SK-N-SH (cell line): ENCODE results near the gene GYPC. TPM values are rescaled to one million over a fixed set of nuclear protein-coding genes. Genes with fewer than 3 reads are reported as not detected.

Source experiments
- CTCF ChIA-PET: fragments of 300-600, 350-600 bp; formaldehyde crosslinking; extraction: SDS; loops from one replicate; lab custom pipeline; 2021; lab: Yijun Ruan, JAX
- POLR2A ChIA-PET: fragments of 350-600 bp; sonication (Branson Sonifier 250); formaldehyde crosslinking; extraction: SDS; loops from one replicate; lab custom pipeline; 2020; ENCODE audit warnings: antibody characterized with exemption, inconsistent platforms; lab: Yijun Ruan, JAX
- DNase-seq: peaks from one replicate; pipeline ENCODE4 v3.0.0; 2012
- H2AFZ ChIP-seq: fragments of 200-600 bp; sonication (generic); 2 replicates; pipeline ENCODE4 v1.8.1; 2016; ENCODE audit warnings: antibody characterized with exemption, mild to moderate bottlenecking, low read depth
- H3F3A ChIP-seq: fragments of 200-600 bp; sonication (generic); replicated peaks from 2 replicates; pipeline ENCODE3; 2016; ENCODE audit warnings: antibody characterized with exemption, mild to moderate bottlenecking; ENCODE audit not compliant: insufficient read depth
- H3K27ac ChIP-seq, 2 experiments: fragments of 200-500 bp in 1 of 2; fragments of 200-600 bp in 1 of 2; sonication (Bioruptor generic) in 1 of 2; sonication (generic), shearing (Covaris generic) in 1 of 2; 2 replicates each; pipeline versions ENCODE4 v1.5.1 to v1.6.1; 2014 to 2016; ENCODE audit warnings: low read depth in 2 of 2, inconsistent platforms in 1 of 2, low read length in 1 of 2, mild to moderate bottlenecking in 1 of 2, mixed read lengths in 1 of 2
- H3K27me3 ChIP-seq: fragments of 200-600 bp; sonication (generic), shearing (Covaris generic); 2 replicates; pipeline ENCODE4 v1.6.1; 2016; ENCODE audit warnings: mixed run types; ENCODE audit not compliant: insufficient read depth
- H3K36me3 ChIP-seq, 2 experiments: fragments of 200-500 bp in 1 of 2; fragments of 200-600 bp in 1 of 2; sonication (Bioruptor generic) in 1 of 2; sonication (generic) in 1 of 2; replicated peaks in 1 of 2; 2 replicates each; pipeline versions ENCODE3 to v1.5.1; 2014 to 2016; ENCODE audit warnings: low read length in 1 of 2, mild to moderate bottlenecking in 1 of 2; ENCODE audit not compliant: insufficient read depth in 2 of 2, control insufficient read depth in 1 of 2
- H3K4me1 ChIP-seq, 2 experiments: fragments of 200-500 bp in 1 of 2; fragments of 200-600 bp in 1 of 2; sonication (Bioruptor generic) in 1 of 2; sonication (generic), shearing (Covaris generic) in 1 of 2; 2 replicates each; pipeline versions ENCODE4 v1.5.1 to v1.6.1; 2014 to 2016; ENCODE audit warnings: low read depth in 1 of 2, low read length in 1 of 2, mixed run types in 1 of 2; ENCODE audit not compliant: insufficient read depth in 2 of 2, control insufficient read depth in 1 of 2
- H3K4me2 ChIP-seq: fragments of 200-600 bp; sonication (generic), shearing (Covaris generic); 2 replicates; pipeline ENCODE4 v1.6.1; 2017; ENCODE audit warnings: mixed run types
- H3K4me3 ChIP-seq, 2 experiments: fragments of 200-500 bp in 1 of 2; fragments of 200-600 bp in 1 of 2; sonication (Bioruptor generic) in 1 of 2; sonication (generic), shearing (Covaris generic) in 1 of 2; 2 replicates each; pipeline versions ENCODE4 v1.5.1 to v1.8.1; 2014 to 2016; ENCODE audit warnings: low read depth in 2 of 2, inconsistent platforms in 1 of 2, low read length in 1 of 2, mild to moderate bottlenecking in 1 of 2, mixed read lengths in 1 of 2, moderate library complexity in 1 of 2
- H3K79me2 ChIP-seq: fragments of 200-600 bp; sonication (generic); 2 replicates; pipeline ENCODE4 v1.8.1; 2017; ENCODE audit warnings: mild to moderate bottlenecking; ENCODE audit not compliant: insufficient read depth
- H3K9ac ChIP-seq: fragments of 200-600 bp; sonication (generic); 2 replicates; pipeline ENCODE4 v1.6.1; 2017; ENCODE audit warnings: mixed run types
- H3K9me2 ChIP-seq: fragments of 200-600 bp; sonication (generic); 2 replicates; pipeline ENCODE4 v1.6.1; 2017; ENCODE audit warnings: mixed run types
- H3K9me3 ChIP-seq: fragments of 200-600 bp; sonication (generic); 2 replicates; pipeline ENCODE4 v1.6.1; 2017; ENCODE audit warnings: mixed run types, mild to moderate bottlenecking, moderate library complexity
- H4K20me1 ChIP-seq: fragments of 200-600 bp; sonication (generic); 2 replicates; pipeline ENCODE4 v1.6.1; 2017; ENCODE audit warnings: mild to moderate bottlenecking, mixed run types; ENCODE audit not compliant: insufficient read depth
- CHD2 ChIP-seq: fragments of 150-350 bp; IDR thresholded peaks from 2 replicates; pipeline ENCODE4 v1.6.1; 2018; ENCODE audit warnings: low read length; ENCODE audit not compliant: partially characterized antibody
- ELF1 ChIP-seq: IDR thresholded peaks from 2 replicates; pipeline ENCODE4 v1.4.0; 2012
- EZH2phosphoT487 ChIP-seq: fragments of 200-600 bp; sonication (generic); IDR thresholded peaks from 2 replicates; pipeline ENCODE4 v1.6.1; 2017; ENCODE audit warnings: low read depth, mixed run types, mild to moderate bottlenecking, antibody characterized with exemption, moderate library complexity, borderline replicate concordance
- GABPA ChIP-seq: IDR thresholded peaks from 2 replicates; pipeline ENCODE4 v1.4.0; 2012; ENCODE audit warnings: low read depth, mild to moderate bottlenecking
- GATA2 ChIP-seq: sonication (generic); formaldehyde crosslinking; IDR thresholded peaks from 2 replicates; pipeline ENCODE4 v1.5.0; 2020; ENCODE audit warnings: mild to moderate bottlenecking, missing genetic modification reagents
- MEF2A ChIP-seq: IDR thresholded peaks from 2 replicates; pipeline ENCODE4 v1.4.0; 2012; ENCODE audit warnings: low read depth, borderline replicate concordance
- POLR2AphosphoS5 ChIP-seq: IDR thresholded peaks from 2 replicates; pipeline ENCODE4 v1.6.1; 2012; ENCODE audit warnings: low read depth, low read length
- RAD21 ChIP-seq: IDR thresholded peaks from 2 replicates; pipeline ENCODE4 v1.6.1; 2012; ENCODE audit warnings: mild to moderate bottlenecking, low read length
- REST ChIP-seq: IDR thresholded peaks from 2 replicates; pipeline ENCODE4 v1.6.1; 2012; ENCODE audit warnings: mild to moderate bottlenecking, low read depth, low read length, moderate library complexity
- RFX5 ChIP-seq: IDR thresholded peaks from 2 replicates; pipeline ENCODE4 v1.6.1; 2012; ENCODE audit warnings: mild to moderate bottlenecking, improper control_type of control experiment, low read length
- SIN3A ChIP-seq: IDR thresholded peaks from 2 replicates; pipeline ENCODE4 v1.6.1; 2012; ENCODE audit warnings: low read depth, mild to moderate bottlenecking, low read length, moderate library complexity, borderline replicate concordance
- TAF1 ChIP-seq: IDR thresholded peaks from 2 replicates; pipeline ENCODE4 v1.6.1; 2012; ENCODE audit warnings: low read depth, mild to moderate bottlenecking, low read length, moderate library complexity, borderline replicate concordance
- USF1 ChIP-seq: IDR thresholded peaks from 2 replicates; pipeline ENCODE4 v1.4.0; 2012; ENCODE audit warnings: low read depth, borderline replicate concordance
- YY1 ChIP-seq: IDR thresholded peaks from 2 replicates; pipeline ENCODE4 v1.4.0; 2012; ENCODE audit warnings: low read depth, mild to moderate bottlenecking
- WGBS: methylation state at CpG from one replicate; pipeline ENCODE4 v1.1.6; 2017; ENCODE audit warnings: low lambda C conversion rate; 5-methylcytosine and 5-hydroxymethylcytosine counted together
- polyA plus RNA-seq, 3 experiments: library from polyadenylated mRNA; depleted of rRNA; stranded (reverse); fragments of >200 nt; gene quantifications; 2 replicates each; pipeline ENCODE4 v1.2.3, GENCODE V29; 2012
- TF ChIP-seq, protein P1 (sequence below): fragments of 200-600 bp; sonication (generic); IDR thresholded peaks from 2 replicates; pipeline ENCODE4 v1.6.1; 2017; ENCODE audit warnings: antibody characterized with exemption, mild to moderate bottlenecking, moderate library complexity
- TF ChIP-seq, protein P2 (sequence below): IDR thresholded peaks from 2 replicates; pipeline ENCODE4; 2012
- TF ChIP-seq, protein P3 (sequence below): IDR thresholded peaks from 2 replicates; pipeline ENCODE4 v1.4.0; 2012; ENCODE audit warnings: low read depth

The GYPC gene
- polyA plus RNA-seq, 1 of the 3 experiments (the other 2 are of a cell fraction), result not detected

DNA sequence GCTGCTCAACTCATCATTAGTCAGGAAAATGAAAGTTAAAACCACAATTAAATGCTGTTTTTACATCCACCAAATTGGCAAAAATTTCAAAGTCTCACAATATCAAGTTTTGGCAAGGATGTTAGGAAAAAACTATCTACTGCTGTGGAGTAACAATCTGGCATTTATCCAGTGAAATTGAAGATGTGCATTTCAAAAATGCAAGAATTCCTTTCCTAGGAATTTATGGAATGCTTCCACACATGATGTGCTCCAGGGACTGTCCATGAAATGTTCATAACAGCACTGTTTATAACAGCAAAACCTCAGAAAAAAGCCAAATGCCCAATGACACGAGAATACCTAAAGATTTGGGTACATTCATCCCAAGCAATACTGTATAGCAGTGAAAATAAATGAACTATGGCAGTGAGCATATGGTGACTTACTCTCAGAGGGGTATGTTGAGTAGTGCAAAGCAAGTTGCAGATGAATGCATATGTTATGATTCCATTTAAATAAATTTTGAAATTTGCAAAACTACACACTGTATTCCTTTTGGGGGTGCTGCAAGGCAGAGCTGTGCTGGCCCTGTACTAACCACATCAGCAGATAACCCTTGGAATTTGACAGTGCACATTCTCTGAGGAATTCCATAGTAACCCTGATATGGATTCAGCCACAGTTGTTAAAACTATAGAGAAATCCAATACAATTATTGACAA is 41.3 kb upstream of the GYPC start (continued):
- TF ChIP-seq, protein P1, sequence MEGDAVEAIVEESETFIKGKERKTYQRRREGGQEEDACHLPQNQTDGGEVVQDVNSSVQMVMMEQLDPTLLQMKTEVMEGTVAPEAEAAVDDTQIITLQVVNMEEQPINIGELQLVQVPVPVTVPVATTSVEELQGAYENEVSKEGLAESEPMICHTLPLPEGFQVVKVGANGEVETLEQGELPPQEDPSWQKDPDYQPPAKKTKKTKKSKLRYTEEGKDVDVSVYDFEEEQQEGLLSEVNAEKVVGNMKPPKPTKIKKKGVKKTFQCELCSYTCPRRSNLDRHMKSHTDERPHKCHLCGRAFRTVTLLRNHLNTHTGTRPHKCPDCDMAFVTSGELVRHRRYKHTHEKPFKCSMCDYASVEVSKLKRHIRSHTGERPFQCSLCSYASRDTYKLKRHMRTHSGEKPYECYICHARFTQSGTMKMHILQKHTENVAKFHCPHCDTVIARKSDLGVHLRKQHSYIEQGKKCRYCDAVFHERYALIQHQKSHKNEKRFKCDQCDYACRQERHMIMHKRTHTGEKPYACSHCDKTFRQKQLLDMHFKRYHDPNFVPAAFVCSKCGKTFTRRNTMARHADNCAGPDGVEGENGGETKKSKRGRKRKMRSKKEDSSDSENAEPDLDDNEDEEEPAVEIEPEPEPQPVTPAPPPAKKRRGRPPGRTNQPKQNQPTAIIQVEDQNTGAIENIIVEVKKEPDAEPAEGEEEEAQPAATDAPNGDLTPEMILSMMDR, result no peak
- no peak for TF ChIP-seq GABPA
- TF ChIP-seq REST, result no peak
- TF ChIP-seq MEF2A, result no peak
- no peak for TF ChIP-seq USF1
- TF ChIP-seq, protein P2, sequence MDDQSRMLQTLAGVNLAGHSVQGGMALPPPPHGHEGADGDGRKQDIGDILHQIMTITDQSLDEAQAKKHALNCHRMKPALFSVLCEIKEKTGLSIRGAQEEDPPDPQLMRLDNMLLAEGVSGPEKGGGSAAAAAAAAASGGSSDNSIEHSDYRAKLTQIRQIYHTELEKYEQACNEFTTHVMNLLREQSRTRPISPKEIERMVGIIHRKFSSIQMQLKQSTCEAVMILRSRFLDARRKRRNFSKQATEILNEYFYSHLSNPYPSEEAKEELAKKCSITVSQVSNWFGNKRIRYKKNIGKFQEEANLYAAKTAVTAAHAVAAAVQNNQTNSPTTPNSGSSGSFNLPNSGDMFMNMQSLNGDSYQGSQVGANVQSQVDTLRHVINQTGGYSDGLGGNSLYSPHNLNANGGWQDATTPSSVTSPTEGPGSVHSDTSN, result no peak
- no peak for TF ChIP-seq EZH2phosphoT487

- Histone ChIP-seq H3K27me3 (no peaks in the 10 kb centered on the region), H3K4me2 (no peak overlapping the region), H3K9me3 (no peaks in the 10 kb centered on the region), H4K20me1 (no peaks in the 10 kb centered on the region), H3F3A (no peaks in the 10 kb centered on the region), H3K4me3 (no peak overlapping the region), H3K9ac (no peak overlapping the region), H3K27ac (no peak overlapping the region), H3K36me3 (no peaks in the 10 kb centered on the region), H2AFZ (no peak overlapping the region), H3K4me1 (no peaks in the 10 kb centered on the region), H3K79me2 (no peaks in the 10 kb centered on the region), H3K9me2 (no peaks in the 10 kb centered on the region)
- ChIA-PET CTCF (no interaction called here), POLR2A (no interaction called here)
- no peak for DNase-seq
- no peak for TF ChIP-seq CHD2
- TF ChIP-seq, protein P1, result no peak
- TF ChIP-seq, protein P2, result no peak
- TF ChIP-seq YY1, result no peak
- TF ChIP-seq RFX5, result no peak
- TF ChIP-seq USF1, result no peak
- TF ChIP-seq, protein P3, sequence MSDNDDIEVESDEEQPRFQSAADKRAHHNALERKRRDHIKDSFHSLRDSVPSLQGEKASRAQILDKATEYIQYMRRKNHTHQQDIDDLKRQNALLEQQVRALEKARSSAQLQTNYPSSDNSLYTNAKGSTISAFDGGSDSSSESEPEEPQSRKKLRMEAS, result no peak
- TF ChIP-seq ELF1, result no peak
- no peak for TF ChIP-seq GATA2 (CRISPR knock-in tag)
- no peak for TF ChIP-seq POLR2AphosphoS5
- TF ChIP-seq EZH2phosphoT487, result no peak
- no peak for TF ChIP-seq RAD21
- TF ChIP-seq TAF1, result no peak
- no peak for TF ChIP-seq GABPA
- TF ChIP-seq SIN3A, result no peak
- 4% methylated on average over 6 of the region's 6 CpGs for WGBS
These were observed 39.3 kb upstream of the GYPC start for GRCh38 chr2:126616606-126617069.
